GM06990 (cell line): ENCODE measurements around the gene SEPTIN6.
"Not testable (repeated sequence)": the region's sequence is repeated elsewhere in the genome, so short reads cannot be mapped to it uniquely, and the experiment has no call there.

Experiments used
- DNase-seq: peaks from one replicate; pipeline ENCODE4 v3.0.0-alpha.2; 2011; ENCODE audit not compliant: insufficient read length; ENCODE audit errors: extremely low read depth
- H3K27me3 ChIP-seq: replicated peaks from 2 replicates; pipeline ENCODE4 v1.6.0; 2011; ENCODE audit warnings: low read length; ENCODE audit not compliant: control insufficient read depth, insufficient read depth
- H3K36me3 ChIP-seq: 2 replicates; pipeline ENCODE4 v1.5.1; 2011; ENCODE audit warnings: low read length; ENCODE audit not compliant: control insufficient read depth, insufficient read depth
- H3K4me3 ChIP-seq: replicated peaks from 2 replicates; pipeline ENCODE4 v1.5.1; 2011; ENCODE audit warnings: low read depth, mild to moderate bottlenecking, control low read depth, low read length
- CTCF ChIP-seq: IDR thresholded peaks from 2 replicates; pipeline ENCODE4 v1.5.1; 2011; ENCODE audit warnings: low read length, control low read depth, mild to moderate bottlenecking, inconsistent platforms; ENCODE audit not compliant: insufficient read depth, poor library complexity, severe bottlenecking

SEPTIN6 gene

DNA sequence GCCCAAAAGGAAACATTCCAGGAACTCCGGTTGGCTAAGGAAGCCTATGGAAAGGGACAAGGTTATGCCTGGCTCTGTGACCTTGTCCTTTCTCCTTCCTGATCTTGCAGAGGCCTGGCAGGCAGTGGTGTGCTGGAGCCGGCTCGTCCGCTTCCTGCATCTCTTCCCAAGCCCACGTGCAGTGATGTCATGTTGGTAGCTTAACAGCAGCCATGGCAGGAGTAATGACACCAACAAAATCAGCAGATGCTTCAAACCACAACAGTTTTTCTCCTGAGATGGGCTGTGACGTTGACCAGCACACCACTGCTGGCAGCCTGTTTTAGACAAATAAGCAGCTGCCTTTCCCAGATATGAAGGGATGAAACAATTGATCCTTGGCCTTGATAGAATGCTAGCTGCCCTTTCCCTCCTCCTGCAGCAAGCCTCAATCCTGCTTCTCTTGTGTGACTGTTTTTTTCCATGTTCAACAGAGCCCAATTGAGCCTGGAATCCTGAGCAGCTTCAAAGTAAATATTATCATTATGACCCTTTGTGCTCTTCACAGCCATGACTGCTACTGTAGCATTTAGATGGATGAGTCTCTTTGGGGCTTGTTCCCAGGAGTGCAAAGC is 23.4 kb downstream of the SEPTIN6 start:
- H3K36me3 ChIP-seq: peaks cover 21% of the 10 kb centered on the region
- H3K4me3 ChIP-seq: no peak overlapping the region
- no peak for DNase-seq
- no peaks in the 10 kb centered on the region for H3K27me3 ChIP-seq
- no peak for TF ChIP-seq CTCF

GRCh38 chrX:119667111-119667878 is 25.7 kb downstream of the SEPTIN6 start:
- Histone ChIP-seq H3K36me3 (peaks cover 21% of the 10 kb centered on the region), H3K27me3 (no peaks in the 10 kb centered on the region), H3K4me3 (no peak overlapping the region)
- TF ChIP-seq CTCF: no peak
- DNase-seq: no peak

- not testable (repeated sequence) for H3K27me3 ChIP-seq, H3K4me3 ChIP-seq, DNase-seq
- H3K36me3 ChIP-seq: peaks cover 14% of the 10 kb centered on the region
Measured at GRCh38 chrX:119664877-119665276, 28.1 kb downstream of the SEPTIN6 start.

GRCh38 chrX:119661486-119661885 is 31.5 kb downstream of the SEPTIN6 start:
- TF ChIP-seq CTCF: no peak
- H3K36me3 ChIP-seq: peaks cover 3% of the 10 kb centered on the region

DNA sequence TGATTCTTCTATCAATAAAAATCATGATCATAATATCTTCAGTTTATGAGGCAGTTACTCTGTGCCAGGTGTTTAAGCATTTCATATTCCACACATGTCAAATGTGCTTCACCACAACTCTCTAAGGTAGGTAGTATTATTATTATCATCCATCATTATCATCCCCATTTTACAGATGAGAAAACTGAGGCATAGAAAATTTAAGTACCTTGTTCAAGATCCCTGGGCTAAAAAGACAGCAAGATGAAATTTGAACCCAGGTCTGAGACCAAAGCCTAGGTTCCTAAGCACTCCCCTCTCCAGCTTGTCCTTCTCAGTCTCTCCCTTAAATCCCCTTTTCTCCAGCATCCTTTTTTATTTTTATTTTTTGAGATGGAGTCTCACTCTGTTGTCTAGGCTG is 33.4 kb downstream of the SEPTIN6 start:
- H3K36me3 ChIP-seq: peaks cover 3% of the 10 kb centered on the region
- H3K4me3 ChIP-seq: no peak overlapping the region
- no peak for TF ChIP-seq CTCF
- DNase-seq: no peak
- no peaks in the 10 kb centered on the region for H3K27me3 ChIP-seq

More at GRCh38 chrX:119661486-119661885, 31.5 kb downstream of the SEPTIN6 start:
- DNase-seq: no peak
- H3K27me3 ChIP-seq: no peaks in the 10 kb centered on the region
- H3K4me3 ChIP-seq: no peak overlapping the region

DNA sequence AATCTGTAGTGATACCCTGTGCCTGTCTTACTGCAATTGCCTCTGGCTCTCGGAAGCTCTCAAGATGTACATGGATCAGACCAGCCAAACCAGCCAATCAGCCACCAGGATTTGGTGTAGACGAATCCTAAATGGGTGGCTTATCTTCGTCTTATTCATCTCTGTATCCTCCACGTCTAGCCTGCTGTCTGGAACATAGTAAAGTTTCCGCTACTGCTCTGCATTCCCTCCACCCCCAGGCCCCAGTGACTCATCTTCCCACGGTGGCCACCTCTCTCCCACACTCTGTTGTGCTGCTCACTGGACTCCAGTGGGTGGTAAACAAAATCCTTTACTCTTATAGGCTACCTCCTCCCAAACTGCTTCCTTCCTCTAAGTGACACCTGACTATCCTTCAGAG is 37.8 kb downstream of the SEPTIN6 start:
- TF ChIP-seq CTCF: no peak
- H3K36me3 ChIP-seq: peaks cover 10% of the 10 kb centered on the region
- no peak for DNase-seq

More for the DNA sequence above, 37.8 kb downstream of the SEPTIN6 start:
- Histone ChIP-seq H3K4me3 (no peak overlapping the region), H3K27me3 (no peaks in the 10 kb centered on the region)
